ENCODE data around the gene SWI5.

The SWI5 gene

GRCh38 chr9:128322404-128323211 is 46.5 kb downstream of the SWI5 start, which contains the start of the genes COQ4 and TRUB2:
Gene COQ4, plus strand, starts transcription at chr9:128322839. Its CDS starts 20 bp downstream, at chr9:128322859.
Gene TRUB2, minus strand, starts transcription at chr9:128322447. Its CDS starts 39 bp downstream, at chr9:128322408.
- peak; percentile 94 for DNase-seq

- no peak for DNase-seq
Measured at GRCh38 chr9:128323212-128323730, 47.2 kb downstream of the SWI5 start.

GRCh38 chr9:128323791-128324190 is 47.7 kb downstream of the SWI5 start:
- no peak for DNase-seq

GRCh38 chr9:128324401-128324800 is 48.3 kb downstream of the SWI5 start:
- DNase-seq, result no peak

- no peak for DNase-seq
Measured at GRCh38 chr9:128325629-128326028, 49.6 kb downstream of the SWI5 start.

GRCh38 chr9:128333451-128333869 is 57.4 kb downstream of the SWI5 start:
- DNase-seq, result no peak

- DNase-seq, result no peak
Measured at GRCh38 chr9:128335161-128335560, 59.1 kb downstream of the SWI5 start.

GRCh38 chr9:128335914-128336313 is 59.8 kb downstream of the SWI5 start:
- DNase-seq, result no peak

- DNase-seq, result no peak
Measured at GRCh38 chr9:128337936-128338335, 61.9 kb downstream of the SWI5 start.
